HUES64 (cell line): Measurements from ENCODE around the gene SPHK1. TPM values are rescaled to one million over a fixed set of nuclear protein-coding genes. Genes with fewer than 3 reads are reported as not detected.
"Not testable (repeated sequence)": the region's sequence is repeated elsewhere in the genome, so short reads cannot be mapped to it uniquely, and the experiment has no call there.

Experiments used
- H3K27ac ChIP-seq: 2 replicates; pipeline ENCODE4 v1.7.0; 2013; ENCODE audit warnings: low read depth, low read length, inconsistent platforms
- H3K27me3 ChIP-seq: 2 replicates; pipeline ENCODE4 v1.6.1; 2013; ENCODE audit warnings: mild to moderate bottlenecking, low read length; ENCODE audit not compliant: insufficient read depth
- H3K36me3 ChIP-seq: 2 replicates; pipeline ENCODE4 v1.6.1; 2013; ENCODE audit warnings: mild to moderate bottlenecking, low read length; ENCODE audit not compliant: insufficient read depth
- H3K4me1 ChIP-seq: 2 replicates; pipeline ENCODE4 v1.6.1; 2013; ENCODE audit warnings: mild to moderate bottlenecking, low read length, moderate library complexity; ENCODE audit not compliant: insufficient read depth
- H3K4me3 ChIP-seq: 2 replicates; pipeline ENCODE4 v1.5.1; 2013; ENCODE audit warnings: mild to moderate bottlenecking, low read length, moderate library complexity
- H3K9ac ChIP-seq: 2 replicates; pipeline ENCODE4 v1.6.1; 2013; ENCODE audit warnings: mild to moderate bottlenecking, low read depth, low read length
- H3K9me3 ChIP-seq: 2 replicates; pipeline ENCODE4 v1.6.1; 2013; ENCODE audit warnings: low read depth, low read length; ENCODE audit not compliant: insufficient read depth
- WGBS: fragments of 150-250, 120-280 bp; methylation state at CpG from one replicate; pipeline ENCODE4 v1.1.7; 2013; ENCODE audit warnings: missing lambda C conversion rate; 5-methylcytosine and 5-hydroxymethylcytosine counted together
- polyA plus RNA-seq, 2 experiments: library from polyadenylated mRNA; stranded (reverse); fragments of 50-300 nt; gene quantifications; one replicate each; pipeline ENCODE4 v1.2.3, GENCODE V29; 2013

SPHK1 gene, protein sequence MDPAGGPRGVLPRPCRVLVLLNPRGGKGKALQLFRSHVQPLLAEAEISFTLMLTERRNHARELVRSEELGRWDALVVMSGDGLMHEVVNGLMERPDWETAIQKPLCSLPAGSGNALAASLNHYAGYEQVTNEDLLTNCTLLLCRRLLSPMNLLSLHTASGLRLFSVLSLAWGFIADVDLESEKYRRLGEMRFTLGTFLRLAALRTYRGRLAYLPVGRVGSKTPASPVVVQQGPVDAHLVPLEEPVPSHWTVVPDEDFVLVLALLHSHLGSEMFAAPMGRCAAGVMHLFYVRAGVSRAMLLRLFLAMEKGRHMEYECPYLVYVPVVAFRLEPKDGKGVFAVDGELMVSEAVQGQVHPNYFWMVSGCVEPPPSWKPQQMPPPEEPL
- polyA plus RNA-seq (2013, experiment 1 of 2): 1.8 TPM
- polyA plus RNA-seq (2013, experiment 2 of 2): 2.6 TPM

DNA sequence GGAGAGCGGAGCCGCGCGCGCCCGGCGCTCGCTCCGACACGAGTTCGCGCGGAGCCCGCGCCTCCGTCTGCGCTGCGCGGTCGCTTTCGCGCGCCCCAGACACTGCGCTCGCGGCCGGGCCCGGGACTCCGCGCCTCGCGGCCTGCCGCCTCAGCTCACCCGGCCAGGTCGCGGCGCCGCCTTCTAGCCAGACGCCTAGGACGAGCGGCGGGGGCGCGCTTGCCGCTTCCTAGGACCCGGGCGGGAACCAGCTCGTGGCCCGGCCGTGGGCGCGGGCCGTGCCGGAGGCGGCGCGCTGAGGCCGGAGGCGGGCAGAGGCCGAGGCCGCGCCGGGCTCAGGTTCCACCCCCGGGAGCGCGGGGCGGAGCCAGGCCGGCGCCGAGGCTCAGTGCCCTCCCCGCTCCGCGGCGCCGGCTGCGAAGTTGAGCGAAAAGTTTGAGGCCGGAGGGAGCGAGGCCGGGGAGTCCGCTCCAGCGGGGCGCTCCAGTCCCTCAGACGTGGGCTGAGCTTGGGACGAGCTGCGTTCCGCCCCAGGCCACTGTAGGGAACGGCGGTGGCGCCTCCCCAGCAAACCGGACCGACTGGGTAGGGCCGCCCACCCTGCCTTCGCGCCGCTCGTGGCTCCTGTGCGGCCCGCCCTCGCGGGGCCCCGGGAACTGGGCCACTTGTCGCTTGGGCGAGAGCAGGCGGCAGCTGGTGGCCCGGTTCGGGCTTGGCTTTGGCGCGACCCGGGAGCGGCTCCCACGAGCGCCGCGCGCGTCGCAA lies at the start of gene SPHK1:
SPHK1 (plus strand) TSS at position 388 of the 765 bp plus-strand sequence. CDS start 1,036 bp downstream, outside the sequence.
- Histone ChIP-seq H3K9ac (peak within 1 kb of the TSS; percentile 56), H3K9me3 (no peaks in the 10 kb centered on the region), H3K27ac (no peak within 1 kb of the TSS), H3K27me3 (peaks cover 46% of the 10 kb centered on the region), H3K4me1 (peaks cover 16% of the 10 kb centered on the region), H3K4me3 (peak within 1 kb of the TSS; percentile 61), H3K36me3 (no peaks in the 10 kb centered on the region)
- under 1% methylated on average over 118 of the region's 118 CpGs for WGBS

DNA sequence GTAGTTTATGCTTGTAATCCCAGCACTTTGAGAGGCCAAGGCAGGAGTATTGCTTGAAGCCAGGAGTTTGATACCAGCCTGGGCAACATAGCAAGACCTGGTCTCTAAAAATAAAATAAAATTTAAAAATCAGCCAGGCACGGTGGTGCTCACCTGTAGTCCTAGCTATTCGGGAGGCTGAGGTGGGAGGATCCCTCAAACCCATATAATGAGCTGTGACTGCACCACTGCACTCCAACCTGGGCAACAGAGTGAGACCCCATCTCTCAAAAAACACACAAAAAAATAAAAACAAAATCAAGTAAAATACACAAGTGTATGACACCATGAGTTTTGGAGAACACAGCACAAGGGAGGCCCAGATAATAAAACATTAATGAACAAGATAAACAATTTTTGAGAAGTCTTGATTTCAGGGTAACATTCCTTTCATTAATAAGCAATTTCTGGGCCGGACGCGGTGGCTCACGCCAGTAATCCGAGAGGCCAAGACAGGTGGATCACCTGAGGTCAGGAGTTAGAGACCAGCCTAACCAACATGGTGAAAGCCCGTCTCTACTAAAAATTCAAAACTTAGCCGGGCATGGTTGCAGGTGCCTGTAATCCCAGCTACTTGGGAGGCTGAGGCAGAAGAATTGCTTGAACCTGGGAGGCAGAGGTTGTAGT lies 48.6 kb upstream of the SPHK1 start:
- Histone ChIP-seq H3K4me1 (peaks cover 3% of the 10 kb centered on the region; the same call in 1 of the 2 replicates), H3K9me3 (no peaks in the 10 kb centered on the region), H3K36me3 (peaks cover 16% of the 10 kb centered on the region), H3K9ac (no peak overlapping the region), H3K27me3 (no peaks in the 10 kb centered on the region), H3K4me3 (no peak overlapping the region), H3K27ac (no peak overlapping the region)
- 97% methylated on average over 9 of the region's 9 CpGs for WGBS

DNA sequence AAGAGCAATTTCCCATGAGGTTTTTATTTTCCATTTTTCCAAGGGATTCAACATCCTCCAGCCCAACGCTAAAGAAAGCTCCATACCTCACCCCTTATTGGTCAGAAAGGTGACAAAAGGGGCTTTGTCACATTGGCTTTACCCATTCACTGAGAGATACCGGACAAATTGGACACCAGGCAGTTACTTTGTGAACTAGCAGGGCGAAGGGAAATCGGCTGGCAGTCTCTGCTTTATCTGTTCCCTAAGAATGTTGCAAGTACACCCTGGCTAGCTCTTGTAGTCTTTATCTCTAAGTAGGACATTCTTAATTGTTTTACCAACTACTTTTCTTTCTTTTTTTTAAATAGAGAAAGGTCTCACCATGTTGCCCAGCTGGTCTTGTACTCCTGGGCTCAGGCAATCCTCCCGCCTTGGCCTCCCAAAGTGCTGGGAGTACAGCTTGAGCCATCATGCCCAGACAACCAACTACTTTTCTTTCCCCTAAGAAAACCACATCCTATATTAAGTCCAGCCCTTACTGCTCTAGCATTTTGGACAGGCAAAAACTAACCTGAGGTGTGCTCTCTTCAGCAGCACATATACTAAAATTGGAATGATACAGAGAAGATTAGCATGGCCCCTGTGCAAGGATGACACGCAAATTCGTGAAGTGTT lies 47.5 kb upstream of the SPHK1 start:
- peaks cover 3% of the 10 kb centered on the region; the same call in 1 of the 2 replicates for H3K4me1 ChIP-seq
- H3K36me3 ChIP-seq: peaks cover 9% of the 10 kb centered on the region
- no peak overlapping the region for H3K27ac ChIP-seq
- H3K4me3 ChIP-seq: no peak overlapping the region
- H3K9ac ChIP-seq: no peak overlapping the region
- 94% methylated on average over 7 of the region's 7 CpGs for WGBS
- H3K9me3 ChIP-seq: no peaks in the 10 kb centered on the region
- H3K27me3 ChIP-seq: no peaks in the 10 kb centered on the region

DNA sequence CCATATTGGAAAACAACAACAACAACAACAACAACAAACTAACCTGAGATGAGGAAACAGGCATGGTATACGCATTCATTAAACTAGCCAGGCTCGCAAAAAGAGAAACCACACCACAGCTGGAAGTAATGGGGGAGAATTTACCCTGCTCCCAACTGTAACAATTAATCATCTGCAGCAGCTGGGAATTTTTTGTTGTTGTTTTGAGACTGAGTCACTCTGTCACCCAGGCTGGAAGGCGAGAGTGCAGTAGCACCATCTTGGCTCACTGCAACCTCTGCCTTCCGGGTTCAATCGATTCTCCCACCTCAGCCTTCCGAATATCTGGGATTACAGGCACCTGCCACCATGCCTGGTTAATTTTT lies 47.0 kb upstream of the SPHK1 start:
- Histone ChIP-seq H3K4me3 (no peak overlapping the region), H3K4me1 (peaks cover 3% of the 10 kb centered on the region; the same call in 1 of the 2 replicates), H3K27me3 (no peaks in the 10 kb centered on the region), H3K36me3 (peaks cover 9% of the 10 kb centered on the region), H3K27ac (no peak overlapping the region), H3K9ac (no peak overlapping the region), H3K9me3 (no peaks in the 10 kb centered on the region)
- 92% methylated on average over 4 of the region's 6 CpGs for WGBS

DNA sequence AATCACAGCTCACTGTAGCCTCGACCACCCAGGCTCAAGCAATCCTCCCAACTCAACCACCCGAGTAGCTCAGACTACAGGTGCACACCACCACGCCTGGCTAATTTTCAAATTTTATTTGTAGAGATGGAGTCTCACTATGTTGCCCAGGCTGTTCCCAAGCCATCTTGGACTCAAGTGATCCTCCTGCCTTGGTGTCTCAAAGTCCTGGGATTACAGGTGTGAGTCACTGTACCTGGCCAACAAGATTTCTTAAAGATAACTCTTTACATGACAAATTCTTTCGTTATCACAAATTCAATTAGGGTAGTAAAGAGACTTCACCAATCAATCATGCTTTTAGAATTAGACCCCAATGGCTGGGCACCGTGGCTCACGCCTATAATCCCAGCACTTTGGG lies 43.1 kb upstream of the SPHK1 start:
- Histone ChIP-seq H3K27me3 (no peaks in the 10 kb centered on the region), H3K4me3 (no peak overlapping the region), H3K36me3 (peaks cover 34% of the 10 kb centered on the region), H3K4me1 (no peaks in the 10 kb centered on the region), H3K9me3 (no peaks in the 10 kb centered on the region), H3K9ac (no peak overlapping the region), H3K27ac (no peak overlapping the region)
- 98% methylated on average over 6 of the region's 6 CpGs for WGBS

DNA sequence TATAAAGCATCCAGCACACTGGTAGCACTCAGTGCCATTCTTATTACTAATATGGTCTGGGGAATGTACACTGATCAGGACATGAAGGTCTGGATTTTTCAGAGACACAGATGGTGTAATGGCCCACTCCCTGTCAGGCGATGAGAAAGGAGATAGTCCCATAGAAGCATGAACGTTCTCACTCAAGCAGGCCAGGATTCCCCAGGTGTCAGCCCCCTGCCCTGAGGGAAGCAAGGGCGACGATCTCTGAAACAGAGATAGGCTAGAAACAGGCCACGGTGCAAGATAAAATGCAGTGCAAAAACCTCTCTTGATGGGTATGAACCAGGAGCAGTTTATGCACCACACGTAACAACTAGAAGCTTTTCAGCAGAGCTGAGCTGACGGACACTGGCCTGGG lies 41.3 kb upstream of the SPHK1 start:
- Histone ChIP-seq H3K27me3 (no peaks in the 10 kb centered on the region), H3K27ac (no peak overlapping the region), H3K9ac (no peak overlapping the region), H3K36me3 (peaks cover 47% of the 10 kb centered on the region), H3K4me1 (no peaks in the 10 kb centered on the region), H3K9me3 (no peaks in the 10 kb centered on the region), H3K4me3 (no peak overlapping the region)
- 95% methylated on average over 7 of the region's 7 CpGs for WGBS

DNA sequence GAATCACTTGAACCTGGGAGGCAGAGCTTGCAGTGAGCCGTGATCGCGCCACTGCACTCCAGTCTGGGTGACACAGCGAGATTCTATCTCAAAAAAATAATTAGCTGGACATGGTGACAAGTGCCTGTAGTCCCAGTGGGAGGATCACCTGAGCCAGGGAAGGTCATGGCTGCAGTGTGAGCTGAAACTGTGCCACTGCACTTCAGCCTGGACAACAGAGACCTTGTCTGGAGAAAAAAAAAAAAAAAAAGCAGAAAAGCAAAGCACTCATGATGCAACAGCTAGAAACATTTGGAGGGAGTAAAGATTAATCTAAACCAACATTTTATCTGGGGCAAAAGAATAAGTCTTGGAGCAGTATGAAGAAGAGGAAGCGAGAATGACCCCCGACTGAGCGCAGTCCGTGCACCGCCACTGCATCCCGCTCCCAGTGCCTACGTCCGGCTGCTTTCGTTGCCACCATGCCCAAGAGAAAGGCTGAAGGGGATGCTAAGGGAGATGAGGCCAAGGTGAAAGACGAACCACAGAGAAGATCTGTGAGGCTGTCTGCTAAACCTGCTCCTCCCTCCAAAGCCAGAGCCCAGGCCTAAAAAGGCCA lies 38.9 kb upstream of the SPHK1 start:
- Histone ChIP-seq H3K27ac (no peak overlapping the region), H3K9me3 (no peaks in the 10 kb centered on the region), H3K27me3 (no peaks in the 10 kb centered on the region), H3K9ac (no peak overlapping the region), H3K4me1 (no peaks in the 10 kb centered on the region), H3K4me3 (no peak overlapping the region), H3K36me3 (peaks cover 51% of the 10 kb centered on the region)
- 95% methylated on average over 14 of the region's 14 CpGs for WGBS

DNA sequence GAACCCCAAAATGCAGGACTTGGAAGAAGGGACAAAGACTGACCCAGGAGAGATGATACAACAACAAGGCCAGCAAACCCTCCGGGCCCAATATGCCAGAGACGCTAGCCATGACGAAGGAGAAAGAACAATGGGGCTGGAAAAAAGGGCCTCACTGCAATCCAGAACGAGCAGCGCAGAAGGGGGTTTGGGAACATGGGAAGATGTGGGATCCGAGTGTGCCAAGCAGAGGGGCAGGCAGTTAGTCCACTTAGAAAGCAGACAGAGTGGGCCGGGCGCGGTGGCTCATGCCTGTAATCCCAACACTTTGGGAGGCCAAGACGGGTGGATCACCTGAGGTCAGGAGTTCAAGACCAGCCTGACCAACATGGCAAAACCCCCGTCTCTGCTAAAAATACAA lies 37.5 kb upstream of the SPHK1 start:
- H3K4me3 ChIP-seq, H3K27me3 ChIP-seq, H3K9ac ChIP-seq, H3K27ac ChIP-seq, H3K9me3 ChIP-seq, H3K4me1 ChIP-seq: not testable (repeated sequence)
- peaks cover 46% of the 10 kb centered on the region for H3K36me3 ChIP-seq
- 95% methylated on average over 11 of the region's 11 CpGs for WGBS

DNA sequence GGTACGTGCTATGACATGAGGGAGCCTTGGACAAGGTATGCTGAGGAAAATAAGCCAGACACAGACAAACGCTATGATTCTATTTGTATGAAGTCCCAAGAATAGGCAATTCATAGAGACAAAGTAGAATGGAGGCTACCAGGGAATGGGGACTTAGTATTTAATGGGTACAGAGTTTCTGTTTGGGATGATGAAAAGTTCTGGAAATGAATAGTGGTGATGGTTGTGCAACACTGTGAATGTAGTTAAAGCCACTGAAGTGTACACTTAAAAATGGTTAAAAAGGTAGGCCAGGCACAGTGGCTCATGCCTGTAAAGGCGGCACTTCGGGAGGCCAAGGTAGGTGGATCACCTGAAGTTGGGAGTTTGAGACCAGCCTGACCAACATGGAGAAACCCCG lies 33.9 kb upstream of the SPHK1 start:
- 96% methylated on average over 5 of the region's 5 CpGs for WGBS
- no peaks in the 10 kb centered on the region for H3K27me3 ChIP-seq
- no peaks in the 10 kb centered on the region for H3K9me3 ChIP-seq
- no peak overlapping the region for H3K4me3 ChIP-seq
- no peak overlapping the region for H3K9ac ChIP-seq
- peaks cover 3% of the 10 kb centered on the region; the same call in 1 of the 2 replicates for H3K4me1 ChIP-seq
- H3K27ac ChIP-seq: no peak overlapping the region
- peaks cover 25% of the 10 kb centered on the region for H3K36me3 ChIP-seq

DNA sequence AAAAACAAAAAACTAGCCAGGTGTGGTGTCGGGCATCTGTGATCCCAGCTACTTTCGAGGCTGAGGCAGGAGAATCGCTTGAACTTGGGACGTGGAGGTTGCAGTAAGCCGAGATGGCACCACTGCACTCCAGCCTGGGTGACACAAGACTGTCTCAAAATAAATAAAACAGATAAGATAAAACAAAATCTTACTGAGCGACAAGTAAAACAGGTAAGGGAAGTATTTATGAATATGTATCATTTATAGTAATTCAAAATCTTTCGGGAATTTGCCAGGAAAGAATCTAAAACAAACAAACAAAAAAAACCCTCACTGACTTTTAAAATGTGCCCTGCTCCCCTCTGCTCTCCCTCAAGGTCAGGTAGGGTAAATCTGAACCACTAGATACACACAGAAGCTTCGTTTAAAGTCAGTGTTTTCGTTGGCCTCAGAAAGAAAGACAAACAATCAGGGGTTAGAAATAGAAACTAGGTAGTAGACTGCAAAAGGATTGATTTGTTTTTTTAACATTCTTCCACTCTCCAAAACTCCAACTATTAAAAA lies 32.8 kb upstream of the SPHK1 start:
- no peak overlapping the region for H3K9ac ChIP-seq
- H3K36me3 ChIP-seq: peaks cover 14% of the 10 kb centered on the region
- no peak overlapping the region for H3K27ac ChIP-seq
- no peak overlapping the region for H3K4me3 ChIP-seq
- no peaks in the 10 kb centered on the region for H3K27me3 ChIP-seq
- WGBS: 91% methylated on average over 7 of the region's 9 CpGs
- H3K9me3 ChIP-seq: no peaks in the 10 kb centered on the region
- H3K4me1 ChIP-seq: peaks cover 3% of the 10 kb centered on the region; the same call in 1 of the 2 replicates
